ENCODE measurements around the gene ARHGDIA. TPM values are rescaled to one million over a fixed set of nuclear protein-coding genes. Genes with fewer than 3 reads are reported as not detected.

Gene ARHGDIA
- polyA plus RNA-seq, 3 donors, result 145 to 242 (median 217) TPM

- no peak for DNase-seq (ENCODE audit: extremely low read depth in 1 of 11, low read depth in 9 of 11, low spot score in 4 of 11)
These were observed 781 bp downstream of the ARHGDIA start for GRCh38 chr17:81870131-81870980.

GRCh38 chr17:81869221-81870130, 1.7 kb downstream of the ARHGDIA start:
- peak in 1 of 11 donors; percentile 51 for DNase-seq (ENCODE audit: extremely low read depth in 1 of 11, low read depth in 9 of 11, low spot score in 4 of 11)

- no peak for DNase-seq (ENCODE audit: extremely low read depth in 1 of 11, low read depth in 9 of 11, low spot score in 4 of 11)
These were observed 2.4 kb downstream of the ARHGDIA start for GRCh38 chr17:81868674-81869220.

GRCh38 chr17:81867991-81868673, 3.0 kb downstream of the ARHGDIA start:
- no peak for DNase-seq (ENCODE audit: extremely low read depth in 1 of 11, low read depth in 9 of 11, low spot score in 4 of 11)

GRCh38 chr17:81867170-81867990, 3.8 kb downstream of the ARHGDIA start:
- no peak for DNase-seq (ENCODE audit: extremely low read depth in 1 of 11, low read depth in 9 of 11, low spot score in 4 of 11)

GRCh38 chr17:81866440-81867169, 4.5 kb downstream of the ARHGDIA start:
- no peak for DNase-seq (ENCODE audit: extremely low read depth in 1 of 11, low read depth in 9 of 11, low spot score in 4 of 11)

- DNase-seq (ENCODE audit: extremely low read depth in 1 of 11, low read depth in 9 of 11, low spot score in 4 of 11), result no peak
These were observed 5.3 kb downstream of the ARHGDIA start for GRCh38 chr17:81865733-81866439.

- DNase-seq (ENCODE audit: extremely low read depth in 1 of 11, low read depth in 9 of 11, low spot score in 4 of 11), result no peak
These were observed 5.8 kb downstream of the ARHGDIA start for GRCh38 chr17:81865358-81865732.

- no peak for DNase-seq (ENCODE audit: extremely low read depth in 1 of 11, low read depth in 9 of 11, low spot score in 4 of 11)
These were observed 7.0 kb downstream of the ARHGDIA start for GRCh38 chr17:81863833-81864768.

- DNase-seq (ENCODE audit: extremely low read depth in 1 of 11, low read depth in 9 of 11, low spot score in 4 of 11), result no peak
These were observed 7.9 kb downstream of the ARHGDIA start for GRCh38 chr17:81863123-81863675.

GRCh38 chr17:81860756-81861568, 10.2 kb downstream of the ARHGDIA start:
- DNase-seq (ENCODE audit: extremely low read depth in 1 of 11, low read depth in 9 of 11, low spot score in 4 of 11), result peak; percentile 99 to 100 (median 100)

- no peak for DNase-seq (ENCODE audit: extremely low read depth in 1 of 11, low read depth in 9 of 11, low spot score in 4 of 11)
These were observed 11.0 kb downstream of the ARHGDIA start, which contains the start of gene P4HB for GRCh38 chr17:81859906-81860755. TSS of gene P4HB (minus strand) at chr17:81860535. CDS start at chr17:81860471, 64 bp downstream.

- no peak for DNase-seq (ENCODE audit: extremely low read depth in 1 of 11, low read depth in 9 of 11, low spot score in 4 of 11)
These were observed 11.9 kb downstream of the ARHGDIA start for GRCh38 chr17:81858967-81859905.

All from renal cortex interstitium (tissue), 11 donors.